ENCODE measurements around the gene ZNF133. TPM values are rescaled to one million over a fixed set of nuclear protein-coding genes. Genes with fewer than 3 reads are reported as not detected.

ZNF133 gene
- total RNA-seq, 1 experiment from 2014 or later: 8.2 TPM

DNA sequence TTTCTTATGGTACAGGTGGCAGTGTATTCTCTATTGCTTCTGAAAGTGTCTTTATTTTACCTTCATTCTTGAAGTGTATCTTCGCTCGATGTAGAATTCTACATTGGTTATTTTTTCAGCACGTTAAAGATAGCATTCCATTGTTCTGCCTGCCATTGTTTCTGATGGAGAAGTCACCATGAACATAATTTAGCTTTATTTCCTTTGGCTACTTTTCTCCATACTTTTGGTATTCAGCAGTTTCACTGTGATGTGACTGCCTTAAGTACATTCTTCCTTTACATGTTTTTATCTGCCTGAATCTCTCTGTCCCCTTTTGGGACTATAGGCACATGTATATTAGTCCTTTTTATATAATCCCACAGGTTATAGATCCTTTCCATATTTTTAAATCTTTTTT, 19.0 kb downstream of the ZNF133 start:
- Histone ChIP-seq H3K4me1 (ENCODE audit: control insufficient read depth, insufficient read depth, low read length) (no peaks in the 10 kb centered on the region), H3K27me3 (ENCODE audit: control insufficient read depth, insufficient read depth, low read length) (no peaks in the 10 kb centered on the region), H3K27ac (ENCODE audit: low read length) (no peak overlapping the region), H3K4me3 (ENCODE audit: low read depth in 2 of 2, low read length in 2 of 2) (no peak overlapping the region), H3K9me3 (ENCODE audit: control insufficient read depth, insufficient read depth, low read depth, low read length) (no peaks in the 10 kb centered on the region), H3K36me3 (ENCODE audit: control insufficient read depth, insufficient read depth, low read length) (no peaks in the 10 kb centered on the region; the same call in 1 of the 2 replicates)
- intact Hi-C loops (cut with micrococcal nuclease; ENCODE audit: unreplicated experiment): no loop called here
- no TSS peak for BruUV-seq (replicated peaks)
- CTCF ChIA-PET: no interaction called here
- POLR2A ChIA-PET: no interaction called here
- TF ChIP-seq TCF7L2 (IDR thresholded peaks at IDR 0.05; ENCODE audit: low read depth, low read length) (no peak), SIN3A (IDR thresholded peaks at IDR 0.05; ENCODE audit: borderline replicate concordance, insufficient read depth, low read depth, low read length) (no peak), POLR2AphosphoS5 (IDR thresholded peaks at IDR 0.05; ENCODE audit: low read depth, low read length) (no peak)
- TF ChIP-seq, protein P1, sequence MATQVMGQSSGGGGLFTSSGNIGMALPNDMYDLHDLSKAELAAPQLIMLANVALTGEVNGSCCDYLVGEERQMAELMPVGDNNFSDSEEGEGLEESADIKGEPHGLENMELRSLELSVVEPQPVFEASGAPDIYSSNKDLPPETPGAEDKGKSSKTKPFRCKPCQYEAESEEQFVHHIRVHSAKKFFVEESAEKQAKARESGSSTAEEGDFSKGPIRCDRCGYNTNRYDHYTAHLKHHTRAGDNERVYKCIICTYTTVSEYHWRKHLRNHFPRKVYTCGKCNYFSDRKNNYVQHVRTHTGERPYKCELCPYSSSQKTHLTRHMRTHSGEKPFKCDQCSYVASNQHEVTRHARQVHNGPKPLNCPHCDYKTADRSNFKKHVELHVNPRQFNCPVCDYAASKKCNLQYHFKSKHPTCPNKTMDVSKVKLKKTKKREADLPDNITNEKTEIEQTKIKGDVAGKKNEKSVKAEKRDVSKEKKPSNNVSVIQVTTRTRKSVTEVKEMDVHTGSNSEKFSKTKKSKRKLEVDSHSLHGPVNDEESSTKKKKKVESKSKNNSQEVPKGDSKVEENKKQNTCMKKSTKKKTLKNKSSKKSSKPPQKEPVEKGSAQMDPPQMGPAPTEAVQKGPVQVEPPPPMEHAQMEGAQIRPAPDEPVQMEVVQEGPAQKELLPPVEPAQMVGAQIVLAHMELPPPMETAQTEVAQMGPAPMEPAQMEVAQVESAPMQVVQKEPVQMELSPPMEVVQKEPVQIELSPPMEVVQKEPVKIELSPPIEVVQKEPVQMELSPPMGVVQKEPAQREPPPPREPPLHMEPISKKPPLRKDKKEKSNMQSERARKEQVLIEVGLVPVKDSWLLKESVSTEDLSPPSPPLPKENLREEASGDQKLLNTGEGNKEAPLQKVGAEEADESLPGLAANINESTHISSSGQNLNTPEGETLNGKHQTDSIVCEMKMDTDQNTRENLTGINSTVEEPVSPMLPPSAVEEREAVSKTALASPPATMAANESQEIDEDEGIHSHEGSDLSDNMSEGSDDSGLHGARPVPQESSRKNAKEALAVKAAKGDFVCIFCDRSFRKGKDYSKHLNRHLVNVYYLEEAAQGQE (IDR thresholded peaks at IDR 0.05; ENCODE audit: insufficient read depth in 1 of 2, low read depth in 2 of 2, low read length in 1 of 2): no peak
- TF ChIP-seq, protein P2, sequence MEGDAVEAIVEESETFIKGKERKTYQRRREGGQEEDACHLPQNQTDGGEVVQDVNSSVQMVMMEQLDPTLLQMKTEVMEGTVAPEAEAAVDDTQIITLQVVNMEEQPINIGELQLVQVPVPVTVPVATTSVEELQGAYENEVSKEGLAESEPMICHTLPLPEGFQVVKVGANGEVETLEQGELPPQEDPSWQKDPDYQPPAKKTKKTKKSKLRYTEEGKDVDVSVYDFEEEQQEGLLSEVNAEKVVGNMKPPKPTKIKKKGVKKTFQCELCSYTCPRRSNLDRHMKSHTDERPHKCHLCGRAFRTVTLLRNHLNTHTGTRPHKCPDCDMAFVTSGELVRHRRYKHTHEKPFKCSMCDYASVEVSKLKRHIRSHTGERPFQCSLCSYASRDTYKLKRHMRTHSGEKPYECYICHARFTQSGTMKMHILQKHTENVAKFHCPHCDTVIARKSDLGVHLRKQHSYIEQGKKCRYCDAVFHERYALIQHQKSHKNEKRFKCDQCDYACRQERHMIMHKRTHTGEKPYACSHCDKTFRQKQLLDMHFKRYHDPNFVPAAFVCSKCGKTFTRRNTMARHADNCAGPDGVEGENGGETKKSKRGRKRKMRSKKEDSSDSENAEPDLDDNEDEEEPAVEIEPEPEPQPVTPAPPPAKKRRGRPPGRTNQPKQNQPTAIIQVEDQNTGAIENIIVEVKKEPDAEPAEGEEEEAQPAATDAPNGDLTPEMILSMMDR (IDR thresholded peaks at IDR 0.05): no peak
- no peak for ATAC-seq
- in situ Hi-C loops (cut with HindIII; ENCODE audit: low pct_unique_long_range_greater_than_20kb, low sequenced_read_pairs): no loop called here
- DNase-seq (ENCODE audit: low read depth, low spot score): no peak

DNA sequence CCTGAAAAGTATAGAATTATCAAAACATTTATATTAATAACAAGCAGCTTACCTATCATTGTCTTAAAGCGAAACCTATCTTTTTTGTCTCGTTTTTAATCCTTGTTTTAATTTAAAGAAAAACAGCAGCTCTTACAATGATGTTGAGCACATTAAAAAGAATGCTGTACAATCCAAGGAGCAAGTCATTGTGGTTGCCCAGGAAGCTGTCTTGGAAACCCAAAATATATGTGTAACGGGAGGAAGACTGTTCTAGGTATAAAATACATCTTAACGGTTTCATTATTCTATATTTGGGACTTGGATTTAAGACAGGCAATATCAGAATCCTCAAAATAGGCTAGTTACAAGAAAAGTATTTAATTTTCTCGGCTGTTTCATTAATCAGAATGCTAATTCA, 21.7 kb downstream of the ZNF133 start:
- Histone ChIP-seq H3K9me3 (ENCODE audit: control insufficient read depth, insufficient read depth, low read depth, low read length) (no peaks in the 10 kb centered on the region), H3K36me3 (ENCODE audit: control insufficient read depth, insufficient read depth, low read length) (no peaks in the 10 kb centered on the region; the same call in 1 of the 2 replicates), H3K4me3 (ENCODE audit: low read depth in 2 of 2, low read length in 2 of 2) (no peak overlapping the region), H3K27ac (ENCODE audit: low read length) (no peak overlapping the region), H3K27me3 (ENCODE audit: control insufficient read depth, insufficient read depth, low read length) (no peaks in the 10 kb centered on the region), H3K4me1 (ENCODE audit: control insufficient read depth, insufficient read depth, low read length) (no peaks in the 10 kb centered on the region)
- DNase-seq (ENCODE audit: low read depth, low spot score) (no peak), ATAC-seq (no peak)
- intact Hi-C loops (cut with micrococcal nuclease; ENCODE audit: unreplicated experiment): no loop called here
- no TSS peak for BruUV-seq (replicated peaks)
- TF ChIP-seq SIN3A (IDR thresholded peaks at IDR 0.05; ENCODE audit: borderline replicate concordance, insufficient read depth, low read depth, low read length) (no peak), POLR2AphosphoS5 (IDR thresholded peaks at IDR 0.05; ENCODE audit: low read depth, low read length) (no peak), TCF7L2 (IDR thresholded peaks at IDR 0.05; ENCODE audit: low read depth, low read length) (no peak)
- TF ChIP-seq, protein P1 (IDR thresholded peaks at IDR 0.05; ENCODE audit: insufficient read depth in 1 of 2, low read depth in 2 of 2, low read length in 1 of 2): no peak
- TF ChIP-seq, protein P2 (IDR thresholded peaks at IDR 0.05): no peak
- in situ Hi-C loops (cut with HindIII; ENCODE audit: low pct_unique_long_range_greater_than_20kb, low sequenced_read_pairs): no loop called here
- CTCF ChIA-PET: no interaction called here
- POLR2A ChIA-PET: no interaction called here

Data from Panc1 (cell line).